ENCODE measurements around the gene LRRC9. TPM values are rescaled to one million over a fixed set of nuclear protein-coding genes. Genes with fewer than 3 reads are reported as not detected.

Gene LRRC9
- total and polyA plus RNA-seq, 2 of the 13 experiments (the other 11 are each of a cell fraction or from before 2014, with no cell fraction given), result 0.08 to 0.18 TPM

- TF ChIP-seq ZBTB40 (IDR thresholded peaks at IDR 0.05), result no peak
- TF ChIP-seq ZBTB40 (CRISPR knock-in tag; IDR thresholded peaks at IDR 0.05), result peak; percentile 87
- 0 out of 2 replicates have a peak, but pooled peaks have one; percentile 50 for TF ChIP-seq SNAPC2 (CRISPR knock-in tag; IDR thresholded peaks at IDR 0.05)
- peak; percentile 69 for TF ChIP-seq RBM39 (IDR thresholded peaks at IDR 0.05; ENCODE audit: low read depth, low read length, poor library complexity, severe bottlenecking)
- no peak for TF ChIP-seq MLLT10 (CRISPR knock-in tag; IDR thresholded peaks at IDR 0.05)
- peak; percentile 97 for TF ChIP-seq DMAP1 (CRISPR knock-in tag; IDR thresholded peaks at IDR 0.05)
- peak; percentile 60 for TF ChIP-seq HDAC2 (CRISPR knock-in tag; IDR thresholded peaks at IDR 0.05)
- TF ChIP-seq GLI4 (CRISPR knock-in tag; IDR thresholded peaks at IDR 0.05; ENCODE audit: borderline replicate concordance), result peak; percentile 99; the same call in 1 of the 2 replicates
- peak; percentile 98 for TF ChIP-seq ZNF709 (CRISPR knock-in tag; IDR thresholded peaks at IDR 0.05)
- TF ChIP-seq ZNF224 (CRISPR knock-in tag; IDR thresholded peaks at IDR 0.05), result peak; percentile 94
- no peak for TF ChIP-seq ZNF10 (CRISPR knock-in tag; IDR thresholded peaks at IDR 0.05; ENCODE audit: borderline replicate concordance, low read depth)
- TF ChIP-seq TMF1 (CRISPR knock-in tag; IDR thresholded peaks at IDR 0.05; ENCODE audit: low read depth), result peak; percentile 88
- peak; percentile 94 for TF ChIP-seq FOXC1 (CRISPR knock-in tag; IDR thresholded peaks at IDR 0.05; ENCODE audit: borderline replicate concordance)
- no peak; the same call in 1 of the 2 replicates for TF ChIP-seq ZNF512B (CRISPR knock-in tag; IDR thresholded peaks at IDR 0.05; ENCODE audit: borderline replicate concordance)
- TF ChIP-seq SIX4 (CRISPR knock-in tag; IDR thresholded peaks at IDR 0.05), result peak; percentile 53; the same call in 1 of the 2 replicates
- TF ChIP-seq KDM5A (IDR thresholded peaks at IDR 0.05; ENCODE audit: borderline replicate concordance, low read length), result 0 out of 2 replicates have a peak, but pooled peaks have one; percentile 36
- TF ChIP-seq RAD21 (CRISPR knock-in tag; IDR thresholded peaks at IDR 0.05), result peak; percentile 11; the same call in 1 of the 2 replicates
These were observed 171.9 kb downstream of the LRRC9 start, which contains the start of gene PCNX4 (continued) for GRCh38 chr14:60091550-60092525.

Data from HepG2 (cell line).